ENCODE measurements around the gene TPRN. TPM values are rescaled to one million over a fixed set of nuclear protein-coding genes. Genes with fewer than 3 reads are reported as not detected.
A peak's percentile ranks its signal among the peaks of the same experiment; 100 is the strongest.

Gene TPRN
- total RNA-seq, 1 donor from 2014 or later = 3.4 TPM

DNA sequence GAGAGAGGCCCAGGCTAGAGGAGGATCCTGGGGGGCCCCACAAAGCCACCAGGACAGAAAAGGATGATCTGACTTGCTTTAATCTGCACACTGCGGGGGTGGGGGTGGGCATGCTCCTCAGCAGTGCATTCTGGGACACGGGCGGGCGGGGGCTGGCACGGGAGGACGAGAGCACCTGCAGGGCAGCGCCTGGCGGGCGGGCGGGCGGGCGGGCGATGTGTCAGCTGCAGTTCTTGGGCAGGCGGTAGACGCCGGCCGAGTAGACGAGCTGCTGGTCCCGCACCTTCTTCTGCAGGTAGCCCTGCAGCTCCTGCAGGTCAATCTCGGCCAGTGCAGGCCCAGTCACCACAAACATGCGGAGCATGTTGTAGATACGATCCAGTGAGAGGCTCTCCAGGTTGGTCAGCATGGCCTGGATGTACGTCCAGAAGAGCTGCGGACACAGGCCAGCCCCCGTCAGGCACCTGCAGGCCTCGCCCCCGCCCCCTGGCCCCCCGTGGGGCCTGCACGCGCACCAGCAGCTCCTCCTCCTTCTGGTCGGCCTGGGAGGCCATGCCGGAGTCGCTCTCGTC lies 25.7 kb downstream of the TPRN start:
- H2AFZ ChIP-seq (replicated peaks) = no peak overlapping the region
- Mint-ChIP-seq H3K4me1 (no peaks in the 10 kb centered on the region), H3K4me3 (no peak overlapping the region), H3K27me3 (ENCODE audit: insufficient read depth, low read depth) (peaks cover 20% of the 10 kb centered on the region), H3K9me3 (no peaks in the 10 kb centered on the region), H3K27ac (no peak overlapping the region), H3K36me3 (no peaks in the 10 kb centered on the region)
- DNase-seq (ENCODE audit: low spot score) = peak; percentile 55
- peaks cover 13% of the 10 kb centered on the region for H3K4me1 ChIP-seq
- no peaks in the 10 kb centered on the region for H3K36me3 ChIP-seq
- H3F3A ChIP-seq (ENCODE audit: low read depth) = peaks cover 10% of the 10 kb centered on the region
- H3K9me3 ChIP-seq (ENCODE audit: low read depth) = no peaks in the 10 kb centered on the region
- H3K4me2 ChIP-seq = peak overlapping the region; percentile 68
- H3K9ac ChIP-seq = no peak overlapping the region
- no peak for TF ChIP-seq EZH2phosphoT487 (IDR thresholded peaks at IDR 0.05)
- H3K27me3 ChIP-seq = peaks cover 70% of the 10 kb centered on the region
- H3K27ac ChIP-seq = no peak overlapping the region
- H4K20me1 ChIP-seq (ENCODE audit: low read depth) = peaks cover 44% of the 10 kb centered on the region
- peak overlapping the region; percentile 21 for H3K4me3 ChIP-seq
- H3K79me2 ChIP-seq (ENCODE audit: low read depth) = no peaks in the 10 kb centered on the region

DNA sequence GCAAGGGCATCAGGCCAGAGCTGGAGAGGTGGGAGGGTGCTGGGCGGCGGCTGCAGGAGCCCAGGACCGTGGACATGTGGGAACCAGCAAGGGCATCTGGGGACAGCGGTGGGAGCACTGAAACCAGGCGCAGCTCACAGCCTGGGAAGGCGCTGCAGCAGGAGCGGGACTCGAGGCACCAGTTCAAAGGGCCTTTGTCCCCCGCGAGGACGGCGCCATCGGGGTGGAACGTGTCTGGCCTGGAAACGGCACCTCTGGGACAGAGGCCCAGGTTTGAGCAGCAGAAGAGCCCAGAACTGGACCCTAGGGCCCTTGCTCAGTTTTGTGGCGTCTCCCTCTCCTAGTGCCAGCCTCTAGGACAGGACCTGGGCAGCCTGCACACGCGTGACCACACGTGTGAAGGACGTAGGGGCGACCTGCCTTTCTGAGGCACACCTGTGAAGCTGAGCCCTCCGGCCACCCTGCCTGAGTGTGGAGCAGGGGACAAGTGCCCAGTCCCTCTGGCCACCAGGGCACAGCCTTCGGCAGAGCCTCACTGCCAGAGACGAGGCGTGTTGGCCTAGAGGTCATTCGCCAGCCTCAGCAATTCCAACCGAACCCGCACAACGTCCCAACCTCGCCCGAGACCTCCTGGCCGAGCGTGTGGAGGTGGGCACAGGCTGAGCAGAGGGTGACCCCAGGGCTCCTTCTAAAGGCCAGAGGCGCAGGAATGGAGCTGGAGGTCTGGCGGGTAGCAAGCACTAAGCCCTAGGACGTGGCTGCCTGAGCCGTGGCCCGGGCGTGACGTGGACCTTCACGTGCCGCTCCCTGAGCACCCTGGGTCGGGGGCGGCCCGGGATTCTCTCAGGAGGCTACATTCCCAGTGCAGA lies 26.5 kb downstream of the TPRN start:
- Histone ChIP-seq H3F3A (ENCODE audit: low read depth) (peaks cover 18% of the 10 kb centered on the region), H4K20me1 (ENCODE audit: low read depth) (peaks cover 47% of the 10 kb centered on the region), H3K27me3 (peaks cover 78% of the 10 kb centered on the region), H3K9ac (no peak overlapping the region), H2AFZ (replicated peaks) (no peak overlapping the region), H3K4me2 (peak overlapping the region; percentile 68), H3K4me3 (no peak overlapping the region), H3K4me1 (peaks cover 16% of the 10 kb centered on the region), H3K27ac (no peak overlapping the region), H3K79me2 (ENCODE audit: low read depth) (no peaks in the 10 kb centered on the region), H3K9me3 (ENCODE audit: low read depth) (no peaks in the 10 kb centered on the region), H3K36me3 (no peaks in the 10 kb centered on the region)
- H3K27ac Mint-ChIP-seq = no peak overlapping the region
- TF ChIP-seq EZH2 (IDR thresholded peaks at IDR 0.05) (no peak), EZH2phosphoT487 (IDR thresholded peaks at IDR 0.05) (no peak)
- TF ChIP-seq, protein P1, sequence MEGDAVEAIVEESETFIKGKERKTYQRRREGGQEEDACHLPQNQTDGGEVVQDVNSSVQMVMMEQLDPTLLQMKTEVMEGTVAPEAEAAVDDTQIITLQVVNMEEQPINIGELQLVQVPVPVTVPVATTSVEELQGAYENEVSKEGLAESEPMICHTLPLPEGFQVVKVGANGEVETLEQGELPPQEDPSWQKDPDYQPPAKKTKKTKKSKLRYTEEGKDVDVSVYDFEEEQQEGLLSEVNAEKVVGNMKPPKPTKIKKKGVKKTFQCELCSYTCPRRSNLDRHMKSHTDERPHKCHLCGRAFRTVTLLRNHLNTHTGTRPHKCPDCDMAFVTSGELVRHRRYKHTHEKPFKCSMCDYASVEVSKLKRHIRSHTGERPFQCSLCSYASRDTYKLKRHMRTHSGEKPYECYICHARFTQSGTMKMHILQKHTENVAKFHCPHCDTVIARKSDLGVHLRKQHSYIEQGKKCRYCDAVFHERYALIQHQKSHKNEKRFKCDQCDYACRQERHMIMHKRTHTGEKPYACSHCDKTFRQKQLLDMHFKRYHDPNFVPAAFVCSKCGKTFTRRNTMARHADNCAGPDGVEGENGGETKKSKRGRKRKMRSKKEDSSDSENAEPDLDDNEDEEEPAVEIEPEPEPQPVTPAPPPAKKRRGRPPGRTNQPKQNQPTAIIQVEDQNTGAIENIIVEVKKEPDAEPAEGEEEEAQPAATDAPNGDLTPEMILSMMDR (IDR thresholded peaks at IDR 0.05) = no peak
- H3K4me1 Mint-ChIP-seq = no peaks in the 10 kb centered on the region
- H3K27me3 Mint-ChIP-seq (ENCODE audit: insufficient read depth, low read depth) = peaks cover 20% of the 10 kb centered on the region
- no peaks in the 10 kb centered on the region for H3K9me3 Mint-ChIP-seq
- no peaks in the 10 kb centered on the region for H3K36me3 Mint-ChIP-seq
- DNase-seq (ENCODE audit: low spot score) = no peak
- no peak overlapping the region for H3K4me3 Mint-ChIP-seq

DNA sequence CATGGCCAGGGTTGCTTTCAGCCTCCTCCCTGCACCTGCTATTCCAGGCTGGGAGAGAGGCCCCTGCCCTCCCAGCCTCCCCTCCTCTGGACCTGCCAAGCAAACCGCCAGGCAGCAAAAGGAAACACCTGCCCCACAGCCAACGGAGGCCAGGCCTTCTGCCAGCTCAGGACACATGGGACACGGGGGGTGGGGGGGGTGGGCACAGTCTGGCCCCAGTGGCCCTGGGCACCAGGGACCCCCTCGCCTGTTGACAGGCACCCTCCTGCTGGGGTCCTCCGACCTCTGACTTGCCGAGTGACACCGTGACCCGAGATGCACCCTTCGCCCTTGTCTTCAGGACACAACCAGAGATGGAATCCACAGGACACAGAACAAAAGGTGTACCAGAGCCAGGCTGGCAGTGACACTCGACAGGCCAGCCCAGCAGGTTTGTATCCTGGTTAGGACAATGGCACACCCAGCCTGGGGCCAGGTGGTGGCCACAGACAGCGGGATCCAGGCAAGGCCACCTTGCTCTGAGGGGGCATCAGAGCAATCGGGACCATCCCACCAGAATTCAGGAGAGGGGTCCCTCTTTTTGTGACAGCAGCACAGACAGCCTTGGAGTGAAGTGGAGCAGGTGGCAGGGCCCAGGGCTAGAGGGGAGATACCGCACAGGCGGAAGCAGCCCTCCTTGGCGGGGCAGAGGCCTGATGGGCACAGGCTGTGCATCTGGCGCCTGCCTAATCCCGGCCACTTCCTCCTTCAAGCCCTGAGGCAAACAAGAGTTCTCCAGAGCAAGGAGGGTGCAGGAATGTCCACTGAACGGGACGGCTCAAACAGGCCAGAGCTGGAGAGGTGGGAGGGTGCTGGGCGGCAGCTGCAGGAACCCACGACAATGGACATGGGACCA lies 27.4 kb downstream of the TPRN start:
- peaks cover 21% of the 10 kb centered on the region for H3K4me1 ChIP-seq
- no peaks in the 10 kb centered on the region for H3K79me2 ChIP-seq (ENCODE audit: low read depth)
- H3K4me3 Mint-ChIP-seq = no peak overlapping the region
- H3K27ac ChIP-seq = no peak overlapping the region
- no peaks in the 10 kb centered on the region for H3K9me3 ChIP-seq (ENCODE audit: low read depth)
- peak overlapping the region; percentile 69 for H3K27ac Mint-ChIP-seq
- DNase-seq (ENCODE audit: low spot score) = no peak
- peaks cover 26% of the 10 kb centered on the region for H3F3A ChIP-seq (ENCODE audit: low read depth)
- no peak overlapping the region for H2AFZ ChIP-seq (replicated peaks)
- H3K36me3 Mint-ChIP-seq = no peaks in the 10 kb centered on the region
- peaks cover 47% of the 10 kb centered on the region for H4K20me1 ChIP-seq (ENCODE audit: low read depth)
- no peaks in the 10 kb centered on the region for H3K9me3 Mint-ChIP-seq
- H3K4me2 ChIP-seq = no peak overlapping the region
- H3K27me3 ChIP-seq = peaks cover 87% of the 10 kb centered on the region
- peaks cover 20% of the 10 kb centered on the region for H3K27me3 Mint-ChIP-seq (ENCODE audit: insufficient read depth, low read depth)
- H3K4me3 ChIP-seq = no peak overlapping the region
- no peaks in the 10 kb centered on the region for H3K36me3 ChIP-seq
- no peak overlapping the region for H3K9ac ChIP-seq
- TF ChIP-seq, protein P1 (IDR thresholded peaks at IDR 0.05) = no peak
- TF ChIP-seq EZH2phosphoT487 (IDR thresholded peaks at IDR 0.05) (no peak), EZH2 (IDR thresholded peaks at IDR 0.05) (no peak)
- no peaks in the 10 kb centered on the region for H3K4me1 Mint-ChIP-seq

Measured in neural progenitor cell (in vitro differentiated cells).